Measurements from ENCODE around the gene SNRNP70.

SNRNP70 gene

DNA sequence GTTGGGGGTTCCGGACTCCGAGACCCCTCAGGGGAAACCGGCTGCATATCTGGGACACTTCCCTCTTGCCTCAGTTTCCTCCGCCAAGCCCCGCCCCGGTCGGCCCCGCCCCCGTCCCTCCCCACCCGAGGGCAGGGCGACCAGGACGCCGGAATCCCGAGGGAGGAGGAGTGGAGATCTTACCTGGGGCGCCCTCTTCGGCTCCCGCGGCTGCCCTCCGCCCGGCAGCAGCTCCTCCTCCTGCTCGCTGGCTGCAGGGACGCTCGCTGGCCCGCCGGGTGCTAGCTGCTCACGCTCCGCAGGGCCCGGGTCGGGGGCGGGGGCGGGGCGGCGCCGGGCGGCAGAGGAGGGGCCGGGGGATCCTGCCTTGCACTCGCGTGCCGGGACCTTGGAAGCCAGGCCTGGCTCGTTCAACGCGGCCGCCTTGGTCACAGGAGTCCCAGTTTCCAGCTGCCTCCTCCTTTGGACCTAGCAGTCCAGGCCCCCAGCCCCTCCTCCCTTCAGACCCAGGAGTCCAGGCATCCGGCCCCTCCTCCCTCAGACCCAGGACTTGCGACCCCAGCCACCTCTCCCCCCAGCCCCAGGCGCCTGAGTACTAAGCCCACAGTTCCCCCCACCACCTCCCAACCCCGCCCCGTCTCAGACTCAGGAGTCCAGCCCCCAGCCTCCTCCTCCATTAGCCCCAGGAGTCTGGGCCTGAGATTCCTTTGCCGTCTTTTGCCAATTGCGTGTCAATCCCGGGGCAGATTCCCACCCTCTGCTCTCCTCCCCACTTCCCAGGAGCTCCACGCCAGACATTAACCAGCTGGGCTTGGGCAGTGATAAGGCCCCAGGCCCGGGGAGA lies 20.3 kb upstream of the SNRNP70 start, which contains the start of gene NTF4:
NTF4 (minus strand) TSS at position 51 of the 844 bp plus-strand sequence. CDS start 2,821 bp downstream, outside the sequence.
- DNase-seq = peak; percentile 66

DNA sequence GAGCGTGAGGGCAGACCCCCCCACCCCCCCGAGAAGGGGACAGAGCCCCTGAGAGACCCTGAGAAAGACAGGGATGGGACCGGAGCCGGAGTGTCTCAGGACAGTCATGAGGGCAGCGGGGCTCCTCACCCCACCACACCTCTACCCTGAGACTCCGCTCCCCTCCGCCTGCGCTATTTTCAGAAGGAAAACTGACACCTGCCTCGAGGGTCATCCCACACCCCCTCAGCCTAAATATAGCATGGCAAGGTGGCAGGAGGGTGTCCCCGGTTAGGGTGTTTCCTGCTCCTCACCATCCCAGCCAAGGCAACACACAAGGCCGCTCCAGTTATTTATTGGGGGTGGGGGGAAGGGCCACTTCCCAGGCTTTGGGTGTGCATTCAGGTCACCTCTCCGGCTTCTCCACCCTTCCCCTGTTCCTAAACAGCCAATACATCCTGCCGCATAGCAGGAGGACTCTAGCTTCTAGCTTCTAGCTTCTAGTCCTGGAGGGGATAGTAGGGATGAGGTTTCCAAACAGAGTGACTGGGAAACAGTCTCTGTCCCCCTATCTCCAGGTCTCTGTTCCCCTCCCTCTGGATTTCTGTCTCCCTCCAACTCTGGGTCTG lies 19.2 kb upstream of the SNRNP70 start:
- peak; percentile 17 for DNase-seq

DNA sequence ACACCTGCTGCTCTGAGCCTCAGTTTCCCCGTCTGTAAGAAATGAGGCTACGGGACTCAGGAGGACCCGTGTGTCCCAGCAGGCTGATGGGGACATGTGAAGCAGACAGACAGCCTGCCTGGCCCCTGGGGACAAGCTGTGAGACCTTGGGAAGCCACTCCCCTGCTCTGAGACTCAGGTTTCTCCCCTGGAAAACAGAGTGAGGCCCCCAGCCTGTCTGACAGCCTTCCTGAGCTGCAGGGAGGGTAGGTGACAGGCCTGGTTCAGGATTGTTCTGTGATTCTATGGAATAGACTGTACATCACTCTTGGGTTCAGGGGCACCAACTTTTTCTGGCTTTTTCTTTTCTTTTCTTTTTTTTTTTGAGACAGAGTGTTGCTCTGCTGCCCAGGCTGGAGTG lies 17.7 kb upstream of the SNRNP70 start:
- no peak for DNase-seq

DNA sequence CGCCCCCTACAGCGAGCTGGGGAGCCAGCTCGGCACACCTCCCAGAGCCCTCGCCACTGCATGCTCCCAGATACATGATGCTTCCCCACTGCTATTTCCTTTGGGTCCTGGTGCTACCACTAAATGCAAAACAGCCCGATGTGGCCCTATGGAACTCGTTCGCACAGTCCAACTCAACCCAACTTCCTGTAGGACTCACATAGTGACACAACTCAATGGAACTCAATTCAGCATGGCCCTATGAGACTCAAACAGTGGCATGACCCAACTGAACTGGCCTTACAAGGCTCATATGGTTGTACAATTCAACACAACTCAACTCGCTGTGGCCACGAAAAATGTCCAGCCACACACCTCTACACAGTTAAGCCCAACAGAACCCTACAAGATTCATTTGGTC lies 16.2 kb upstream of the SNRNP70 start:
- no peak for DNase-seq

DNA sequence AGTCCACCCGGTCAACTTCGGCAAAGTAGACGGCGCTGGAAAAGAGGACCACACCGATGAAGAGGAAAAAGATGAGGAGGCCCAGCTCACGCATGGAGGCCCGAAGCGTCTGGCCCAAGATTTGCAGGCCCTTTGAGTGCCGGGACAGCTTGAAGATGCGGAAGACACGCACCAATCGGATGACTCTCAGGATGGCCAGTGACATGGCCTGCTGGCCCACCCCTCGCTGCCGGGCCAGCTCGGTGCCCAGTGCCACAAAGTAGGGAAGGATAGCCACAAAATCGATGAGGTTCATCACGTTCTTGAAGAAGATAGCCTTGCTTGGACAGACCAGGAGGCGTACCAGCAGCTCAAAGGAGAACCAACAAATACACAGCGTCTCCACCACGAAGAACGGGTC lies 14.8 kb upstream of the SNRNP70 start:
- no peak for DNase-seq

DNA sequence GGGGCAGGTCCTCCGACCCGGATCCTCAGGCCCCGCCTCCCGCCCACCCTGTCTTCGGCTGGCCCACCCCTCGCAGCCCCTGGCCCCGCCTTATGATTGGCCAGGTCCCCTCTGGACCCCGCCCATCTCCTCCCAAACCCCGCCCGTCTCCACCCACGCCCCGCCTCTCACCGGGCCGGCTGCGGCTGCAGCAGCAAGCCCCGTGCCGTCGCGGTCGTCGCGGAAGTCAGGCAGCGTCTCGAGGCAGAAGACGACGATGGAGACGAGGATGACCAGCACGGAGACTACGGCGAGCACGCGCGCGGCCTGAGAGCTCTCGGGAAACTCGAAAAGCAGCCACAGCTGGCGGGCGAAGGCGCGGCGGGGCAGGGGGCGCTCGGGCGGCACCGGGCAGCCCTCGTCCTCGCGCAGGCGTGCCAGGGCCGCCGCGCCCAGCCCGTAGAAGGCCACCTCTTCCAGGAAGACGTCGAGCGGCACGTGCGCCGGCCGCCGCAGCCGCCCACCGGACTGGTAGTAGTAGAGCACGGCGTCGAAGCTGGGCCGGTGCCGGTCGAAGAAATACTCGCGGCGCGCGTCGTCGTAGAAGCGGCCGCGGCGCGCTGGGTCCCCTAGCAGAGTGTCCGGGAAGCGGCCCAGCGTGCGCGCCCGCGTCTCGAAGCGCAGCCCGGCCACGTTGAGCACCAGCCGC lies 13.2 kb upstream of the SNRNP70 start:
- peak; percentile 41 for DNase-seq

DNA sequence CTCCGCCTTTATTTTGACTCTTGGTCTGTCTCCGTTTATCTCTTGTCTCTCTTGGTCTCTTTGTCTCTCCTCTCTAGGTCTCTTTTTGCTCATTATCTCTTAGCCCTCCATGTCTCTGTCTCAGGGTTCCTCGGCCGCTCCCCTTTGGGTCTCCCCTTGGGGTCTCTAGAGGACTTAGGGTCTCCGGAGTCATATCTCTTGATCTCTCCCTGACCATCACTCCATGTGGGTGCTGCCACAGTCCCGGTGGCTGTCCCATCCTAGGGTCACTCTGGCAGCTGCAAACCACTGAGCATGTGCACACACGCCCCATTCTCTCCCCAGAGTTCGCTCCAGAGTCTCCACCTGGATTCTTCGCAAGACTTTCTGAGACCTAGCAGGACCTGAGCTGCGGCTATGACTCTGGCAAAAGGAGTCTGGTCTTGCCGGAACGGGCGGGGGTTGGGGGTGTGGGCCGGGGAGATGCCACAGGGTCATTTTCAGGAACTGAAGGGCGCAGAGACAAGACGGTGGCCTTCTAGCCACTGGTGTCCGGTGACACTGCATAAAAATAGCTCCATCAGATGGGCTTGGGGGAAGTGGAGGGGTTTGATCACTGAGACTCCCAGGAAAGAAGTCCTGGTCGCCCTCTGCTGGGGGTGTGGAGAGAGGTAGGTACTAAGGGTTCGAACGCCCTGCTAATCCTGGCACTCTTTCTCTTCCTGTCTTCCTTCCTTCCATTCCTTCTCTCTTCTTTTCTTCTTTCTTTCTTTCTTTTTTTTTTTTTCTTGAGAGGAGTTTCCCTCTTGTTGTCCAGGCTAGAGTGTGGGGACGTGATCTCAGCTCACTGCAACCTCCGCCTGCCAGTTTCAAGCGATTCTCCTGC lies 11.5 kb upstream of the SNRNP70 start:
- DNase-seq = peak; percentile 56

DNA sequence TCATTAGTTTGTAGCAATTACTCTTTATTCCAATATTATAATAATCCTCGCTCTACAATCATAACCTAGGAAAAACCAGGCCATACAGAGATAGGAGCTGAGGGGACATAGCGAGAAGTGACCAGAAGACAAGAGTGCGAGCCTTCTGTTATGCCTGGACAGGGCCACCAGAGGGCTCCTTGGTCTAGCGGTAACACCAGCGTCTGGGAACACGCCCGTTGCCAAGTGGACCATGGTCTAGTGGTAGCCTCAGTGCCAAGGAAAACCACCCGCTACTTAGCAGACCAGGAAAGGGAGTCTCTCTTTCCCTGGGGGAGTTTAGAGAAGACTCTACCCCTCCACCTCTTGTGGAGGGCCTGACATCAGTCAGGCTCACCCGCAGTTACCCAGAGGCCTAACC lies 10.4 kb upstream of the SNRNP70 start:
- peak; percentile 80 for DNase-seq

DNA sequence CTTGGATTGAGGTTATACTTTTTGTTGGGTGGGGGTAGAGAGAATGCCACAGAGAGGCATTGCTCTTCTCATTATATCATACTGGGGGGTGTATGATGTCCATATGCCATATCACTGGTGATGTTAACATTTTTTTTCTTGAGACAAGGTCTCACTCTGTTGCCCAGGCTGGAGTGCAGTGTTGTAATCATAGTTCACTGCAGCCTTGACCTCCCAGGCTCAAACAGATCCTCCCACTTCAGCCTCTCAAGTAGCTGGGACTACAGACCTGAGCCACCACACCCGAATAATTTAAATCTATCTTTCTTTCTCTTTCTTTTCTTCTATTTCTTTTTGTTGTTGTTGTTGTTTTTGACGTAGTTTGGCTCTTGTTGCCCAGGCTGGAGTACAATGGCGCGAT lies 4.9 kb upstream of the SNRNP70 start:
- no peak for DNase-seq

DNA sequence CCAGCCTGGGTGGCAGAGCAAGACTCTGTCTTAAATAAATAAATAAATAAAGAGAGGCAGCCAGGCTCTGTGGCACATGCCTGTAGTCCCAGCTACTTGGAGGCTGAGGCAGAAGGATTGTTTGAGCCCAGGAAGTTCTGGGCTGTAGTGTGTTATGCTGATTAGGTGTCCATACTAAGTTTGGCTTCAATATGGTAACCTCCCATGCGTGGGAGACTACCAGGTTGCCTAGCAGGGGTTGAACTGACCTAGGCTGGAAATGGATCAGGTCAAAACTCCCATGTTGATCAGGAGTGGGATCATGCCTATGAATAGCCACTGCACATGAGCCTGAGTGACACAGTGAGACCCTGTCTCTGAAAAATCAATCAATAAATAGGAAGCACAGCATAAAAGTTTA lies 4.0 kb upstream of the SNRNP70 start:
- no peak for DNase-seq

DNA sequence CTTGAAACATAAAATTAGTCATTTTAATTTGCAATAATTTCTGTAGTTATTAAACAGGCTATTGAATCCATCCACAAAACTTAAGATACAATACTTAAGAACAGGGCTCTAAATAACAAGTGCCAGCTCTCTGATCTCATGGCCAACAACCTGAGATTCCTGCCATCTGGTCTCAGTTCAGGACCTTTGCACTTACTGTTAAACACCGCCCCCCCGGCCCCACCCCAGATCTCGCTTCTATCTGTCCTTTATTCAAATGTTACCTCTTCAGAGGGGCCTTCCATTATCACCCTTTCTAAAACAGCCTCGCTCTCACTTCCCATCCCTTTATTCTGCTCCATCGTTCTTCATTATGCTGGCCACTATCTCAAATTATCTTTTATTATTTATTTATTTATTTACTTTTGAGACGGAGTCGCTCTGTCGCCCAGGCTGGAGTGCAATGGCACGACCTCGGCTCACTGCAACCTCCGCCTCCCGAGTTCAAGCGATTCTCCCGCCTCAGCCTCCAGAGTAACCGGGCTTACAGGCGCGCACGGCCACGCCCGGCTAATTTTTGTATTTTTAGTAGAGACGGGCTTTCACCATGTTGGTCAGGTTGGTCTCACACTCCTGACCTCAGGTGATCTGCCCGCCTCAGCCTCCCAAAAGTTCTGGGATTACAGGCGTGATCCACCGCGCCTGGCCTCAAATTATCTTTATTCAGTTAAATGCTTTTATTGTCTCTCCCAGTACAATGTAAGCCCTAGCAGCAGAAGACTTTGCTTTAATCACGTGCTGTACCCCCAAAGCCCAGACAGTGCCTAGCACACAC lies 838 bp upstream of the SNRNP70 start:
- peak; percentile 46 for DNase-seq

DNA sequence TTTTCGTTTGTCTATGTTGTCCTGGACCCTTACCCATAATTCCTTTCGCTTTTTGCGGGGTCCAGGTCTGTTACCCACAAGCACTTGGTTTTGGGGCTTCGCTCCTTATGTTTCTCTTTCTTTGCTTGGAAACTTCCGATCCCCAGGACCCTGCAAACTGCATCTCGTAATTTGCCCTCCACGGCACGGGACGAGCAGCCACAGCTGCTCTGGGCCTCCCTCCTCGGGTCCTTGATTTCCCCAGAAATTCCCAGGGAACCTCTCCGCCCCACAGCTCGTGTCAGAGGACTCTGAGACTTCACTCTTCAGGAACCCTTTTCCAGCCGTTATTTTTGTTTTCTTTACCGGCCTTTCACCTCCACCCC lies 599 bp downstream of the SNRNP70 start:
- DNase-seq = peak; percentile 50

DNA sequence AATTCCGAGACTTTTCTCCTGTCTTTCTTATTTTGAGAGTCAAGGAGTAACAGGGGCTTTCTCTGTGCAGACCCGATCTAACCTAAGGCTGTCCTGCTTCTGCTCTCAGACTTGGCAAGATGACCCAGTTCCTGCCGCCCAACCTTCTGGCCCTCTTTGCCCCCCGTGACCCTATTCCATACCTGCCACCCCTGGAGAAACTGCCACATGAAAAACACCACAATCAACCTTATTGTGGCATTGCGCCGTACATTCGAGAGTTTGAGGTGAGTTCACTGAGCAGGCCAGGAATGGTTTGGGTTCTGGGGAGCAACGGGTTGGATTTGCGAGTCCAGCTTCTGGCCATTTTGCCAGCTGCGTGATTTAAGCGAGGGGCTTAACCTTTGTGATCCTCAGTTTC lies 1.0 kb downstream of the SNRNP70 start:
- no peak for DNase-seq

DNA sequence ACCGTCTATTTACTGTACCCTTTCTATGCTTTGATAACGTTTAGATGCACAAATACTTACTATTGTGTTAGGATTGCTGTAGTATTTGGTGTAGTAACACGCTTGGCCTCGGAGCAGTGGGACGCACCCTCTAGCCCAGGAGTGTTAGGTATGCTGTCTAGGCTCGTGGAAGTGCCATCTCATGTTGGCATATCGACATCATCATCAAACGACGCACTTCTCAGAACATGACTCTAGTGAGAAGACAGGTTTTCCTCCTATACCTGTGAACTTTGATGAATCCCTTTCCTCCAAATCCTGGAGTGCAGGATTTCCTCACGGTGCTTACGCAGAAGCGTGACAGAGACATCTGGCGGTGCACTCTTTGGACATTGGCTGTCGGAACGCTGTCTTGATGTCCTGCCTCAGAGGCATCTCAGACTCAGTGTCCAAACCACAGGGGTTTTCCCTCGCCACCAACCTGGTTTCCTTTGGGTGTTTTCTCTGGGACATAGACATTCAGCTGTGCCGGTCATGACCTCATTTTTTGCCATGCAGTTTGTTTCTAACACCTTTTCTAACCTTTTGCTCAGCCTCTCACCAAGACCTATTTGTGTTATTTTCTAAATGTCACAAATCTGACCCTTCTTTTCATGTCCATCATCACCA lies 6.3 kb downstream of the SNRNP70 start:
- no peak for DNase-seq

DNA sequence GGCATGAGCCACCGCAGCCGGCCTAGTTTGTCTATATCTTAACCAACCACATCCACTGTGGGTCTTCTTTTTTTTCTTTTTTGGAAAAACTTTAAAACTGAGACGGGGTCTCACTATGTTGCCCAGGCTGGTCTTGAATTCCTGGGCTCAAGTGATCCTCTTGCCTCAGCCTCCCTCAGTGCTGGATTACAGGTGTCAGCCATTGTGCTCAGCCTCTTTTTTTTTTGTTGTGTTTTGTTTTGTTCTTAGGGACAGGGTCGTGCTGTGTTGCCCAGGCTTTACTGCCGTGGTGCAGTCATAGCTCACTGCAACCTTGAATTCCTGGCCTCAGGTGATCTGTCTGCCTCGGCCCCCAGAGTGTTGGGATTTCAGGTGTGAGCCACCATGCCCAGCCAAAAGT lies 7.4 kb downstream of the SNRNP70 start:
- DNase-seq = no peak

DNA sequence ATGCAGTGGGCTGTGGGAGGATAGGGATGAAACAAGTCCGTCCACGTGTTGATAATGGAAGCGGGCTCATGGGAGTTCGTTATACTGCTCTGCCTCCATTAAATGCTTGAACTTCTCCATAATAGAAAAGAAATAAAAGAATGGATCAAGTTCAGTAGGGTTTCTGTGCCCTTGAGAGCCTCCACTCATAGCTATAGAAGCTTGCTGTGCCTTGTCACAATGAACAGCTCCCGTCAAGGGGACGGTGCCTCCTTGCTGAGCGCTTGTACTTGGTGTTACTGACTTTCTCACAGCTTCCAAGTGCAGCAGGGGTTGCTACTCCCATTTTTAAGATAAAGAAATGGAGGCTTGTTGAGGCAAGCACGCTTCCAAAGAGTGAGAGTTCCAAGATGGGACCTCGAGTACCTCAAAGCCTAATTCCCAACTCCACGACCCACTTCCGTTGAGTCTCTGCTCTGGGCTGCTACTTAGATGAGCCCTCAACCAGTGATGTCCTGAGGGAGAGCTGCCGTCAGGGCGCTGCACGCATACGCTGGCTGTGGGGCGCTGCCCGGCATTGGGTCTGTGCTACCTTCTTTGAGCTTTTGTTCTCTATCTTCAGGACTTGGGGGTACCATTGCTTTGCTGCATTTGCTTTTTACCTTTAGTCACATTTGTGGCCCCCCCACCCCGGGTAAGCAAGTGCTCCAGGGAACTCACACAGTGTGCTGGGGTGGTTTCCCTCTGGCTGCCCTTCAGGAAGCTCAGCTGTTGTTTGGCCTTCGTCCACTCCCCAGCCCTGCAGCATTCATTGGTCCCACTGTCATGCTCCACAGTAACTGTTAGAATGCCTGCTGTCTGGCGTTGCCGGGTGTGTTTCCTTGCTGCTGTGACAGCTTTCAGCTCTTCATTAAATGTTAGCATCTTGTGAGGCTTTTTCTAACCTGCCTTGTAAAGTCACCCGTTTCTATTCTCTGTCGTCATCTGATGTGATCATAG lies 9.5 kb downstream of the SNRNP70 start:
- no peak for DNase-seq

DNA sequence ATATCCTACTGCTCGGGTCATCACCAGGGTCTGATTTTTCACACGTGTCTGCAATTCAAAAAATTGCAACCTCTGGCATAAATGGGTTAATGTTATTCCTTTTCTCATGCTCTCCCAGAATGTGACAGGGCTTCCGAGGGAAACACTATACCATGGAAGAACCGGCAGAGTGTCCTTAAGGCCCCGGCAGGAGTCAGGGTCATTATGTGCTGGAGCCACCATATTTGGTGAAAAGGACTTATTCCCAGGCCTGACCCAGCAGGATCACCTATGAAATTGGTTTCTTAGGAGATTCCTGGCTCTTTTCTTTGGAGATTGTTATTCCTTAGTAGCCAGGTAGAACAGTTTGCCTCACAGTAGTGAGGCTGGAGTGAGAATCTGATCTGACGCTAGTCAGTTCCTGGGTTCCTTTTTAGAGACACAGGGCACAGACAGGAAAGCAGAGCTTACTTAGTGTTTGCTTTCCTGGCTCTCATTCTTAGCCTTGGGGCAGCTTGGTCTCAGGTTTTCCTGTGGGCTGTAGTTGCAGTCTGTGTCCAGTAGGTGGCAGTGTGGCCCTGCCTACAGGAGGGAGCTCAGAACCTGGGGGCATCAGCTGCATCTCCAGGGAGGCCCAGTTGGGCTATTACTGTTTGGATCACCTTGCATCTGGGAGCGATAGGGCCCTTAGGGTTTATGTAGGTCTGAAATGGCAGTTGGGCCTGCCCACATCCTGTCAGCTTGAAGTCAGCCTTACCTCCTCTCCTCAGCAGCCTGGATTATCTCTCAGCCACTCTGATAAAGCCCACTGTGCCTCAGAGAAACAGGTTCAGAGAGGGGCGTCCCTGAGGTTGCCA lies 12.4 kb downstream of the SNRNP70 start:
- peak; percentile 90 for DNase-seq

DNA sequence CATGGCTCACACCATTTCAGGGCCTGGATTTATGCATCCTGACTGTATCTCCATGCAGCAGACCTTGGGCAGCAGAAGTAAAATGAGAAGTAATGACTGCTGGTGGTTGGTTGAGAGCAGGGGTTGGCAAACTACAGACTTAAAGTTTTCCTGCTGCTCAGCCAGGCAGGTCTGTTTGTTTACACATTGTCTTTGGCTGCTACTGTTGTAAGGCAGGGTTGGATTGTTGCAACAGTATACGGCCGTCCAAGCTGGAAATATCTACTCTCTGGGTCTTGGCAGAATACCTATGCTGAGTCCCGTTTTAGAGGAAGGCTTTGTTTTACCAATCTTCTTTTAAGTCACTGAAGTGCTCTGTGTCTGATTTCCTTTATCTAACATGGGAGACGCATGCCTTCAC lies 13.5 kb downstream of the SNRNP70 start:
- DNase-seq = no peak

DNA sequence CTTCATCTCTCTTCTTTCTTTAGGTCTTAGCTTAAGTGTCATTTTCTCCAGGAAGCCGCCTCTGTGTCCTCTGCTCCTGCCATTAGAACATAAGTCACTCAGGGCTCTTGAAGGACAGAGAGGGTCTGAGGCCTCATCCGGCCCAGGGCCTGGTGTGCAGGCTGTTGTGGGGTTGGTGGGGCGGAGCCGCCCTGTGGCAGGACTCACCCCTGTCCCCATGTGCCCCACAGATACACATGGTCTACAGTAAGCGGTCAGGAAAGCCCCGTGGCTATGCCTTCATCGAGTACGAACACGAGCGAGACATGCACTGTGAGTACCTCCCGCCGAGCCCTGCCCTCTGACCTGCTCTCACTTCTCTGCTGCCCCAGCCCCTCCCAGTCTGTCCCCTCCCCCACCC lies 15.9 kb downstream of the SNRNP70 start:
- DNase-seq = no peak
